Measurements from ENCODE around the gene KCTD3.

KCTD3 gene

DNA sequence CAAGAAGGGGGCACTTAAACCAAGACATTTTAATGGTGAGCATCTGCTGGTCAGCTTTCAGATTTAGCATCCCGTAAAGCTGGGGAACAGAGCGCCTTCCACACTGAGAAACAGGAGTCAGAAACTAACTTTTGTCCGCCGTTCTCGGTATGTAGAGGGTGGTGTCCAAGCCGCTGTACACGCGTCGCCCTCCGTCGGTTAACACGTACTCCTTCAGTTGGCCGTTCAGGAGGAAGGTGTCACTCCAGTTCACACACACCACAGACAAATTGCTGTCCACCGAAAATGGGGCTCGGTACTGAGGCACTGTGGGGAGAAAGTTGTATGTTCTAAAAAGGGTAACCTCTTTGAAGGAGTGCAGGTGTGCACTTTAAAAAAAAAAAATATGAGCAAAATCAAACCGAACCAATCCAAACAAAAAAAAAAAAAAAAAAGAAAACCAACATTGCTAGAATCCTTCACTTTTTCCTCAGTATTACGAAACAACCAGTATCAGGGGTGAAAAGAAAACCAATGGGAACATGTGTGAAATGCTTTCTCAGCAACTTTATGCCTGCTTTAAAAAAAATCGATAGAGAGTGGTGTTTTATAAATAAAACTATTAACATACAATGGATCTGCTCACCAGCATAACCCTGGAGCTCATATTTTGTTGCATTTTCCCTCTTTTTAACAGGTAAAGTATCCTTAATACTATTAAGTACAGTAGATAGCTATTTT lies 73.5 kb downstream of the KCTD3 start:
- CTCF ChIA-PET = interaction anchor here (0.6 kb wide), 1 partner anchor 387 kb away, joined by 3 read pairs; no protein-coding TSS in a partner anchor
- Histone ChIP-seq H3K4me3 (ENCODE audit: low read depth, low read length) (no peak overlapping the region), H3K27ac (ENCODE audit: extremely low read depth, low read depth, low read length) (no peak overlapping the region), H3K4me1 (ENCODE audit: control insufficient read depth, insufficient read depth, low read length) (no peaks in the 10 kb centered on the region), H3K36me3 (ENCODE audit: control insufficient read depth in 2 of 2, insufficient read depth in 1 of 2, low read length in 2 of 2) (no peaks in the 10 kb centered on the region), H3K9me3 (ENCODE audit: control insufficient read depth, insufficient read depth, low read depth, low read length) (no peaks in the 10 kb centered on the region)
- TF ChIP-seq, protein P1, sequence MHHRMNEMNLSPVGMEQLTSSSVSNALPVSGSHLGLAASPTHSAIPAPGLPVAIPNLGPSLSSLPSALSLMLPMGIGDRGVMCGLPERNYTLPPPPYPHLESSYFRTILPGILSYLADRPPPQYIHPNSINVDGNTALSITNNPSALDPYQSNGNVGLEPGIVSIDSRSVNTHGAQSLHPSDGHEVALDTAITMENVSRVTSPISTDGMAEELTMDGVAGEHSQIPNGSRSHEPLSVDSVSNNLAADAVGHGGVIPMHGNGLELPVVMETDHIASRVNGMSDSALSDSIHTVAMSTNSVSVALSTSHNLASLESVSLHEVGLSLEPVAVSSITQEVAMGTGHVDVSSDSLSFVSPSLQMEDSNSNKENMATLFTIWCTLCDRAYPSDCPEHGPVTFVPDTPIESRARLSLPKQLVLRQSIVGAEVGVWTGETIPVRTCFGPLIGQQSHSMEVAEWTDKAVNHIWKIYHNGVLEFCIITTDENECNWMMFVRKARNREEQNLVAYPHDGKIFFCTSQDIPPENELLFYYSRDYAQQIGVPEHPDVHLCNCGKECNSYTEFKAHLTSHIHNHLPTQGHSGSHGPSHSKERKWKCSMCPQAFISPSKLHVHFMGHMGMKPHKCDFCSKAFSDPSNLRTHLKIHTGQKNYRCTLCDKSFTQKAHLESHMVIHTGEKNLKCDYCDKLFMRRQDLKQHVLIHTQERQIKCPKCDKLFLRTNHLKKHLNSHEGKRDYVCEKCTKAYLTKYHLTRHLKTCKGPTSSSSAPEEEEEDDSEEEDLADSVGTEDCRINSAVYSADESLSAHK (tag by site-specific recombination; IDR thresholded peaks at IDR 0.05) = no peak
- TF ChIP-seq ZNF561 (tag by site-specific recombination; IDR thresholded peaks at IDR 0.05; ENCODE audit: borderline replicate concordance) (no peak), ZNF624 (tag by site-specific recombination; IDR thresholded peaks at IDR 0.05) (no peak), ZNF843 (tag by site-specific recombination; IDR thresholded peaks at IDR 0.05) (no peak), ZNF548 (tag by site-specific recombination; IDR thresholded peaks at IDR 0.05) (no peak), ZBTB1 (tag by site-specific recombination; IDR thresholded peaks at IDR 0.05) (no peak), ZNF366 (tag by site-specific recombination; conservative IDR thresholded peaks at IDR 0.05) (no peak)
- TF ChIP-seq, protein P2, sequence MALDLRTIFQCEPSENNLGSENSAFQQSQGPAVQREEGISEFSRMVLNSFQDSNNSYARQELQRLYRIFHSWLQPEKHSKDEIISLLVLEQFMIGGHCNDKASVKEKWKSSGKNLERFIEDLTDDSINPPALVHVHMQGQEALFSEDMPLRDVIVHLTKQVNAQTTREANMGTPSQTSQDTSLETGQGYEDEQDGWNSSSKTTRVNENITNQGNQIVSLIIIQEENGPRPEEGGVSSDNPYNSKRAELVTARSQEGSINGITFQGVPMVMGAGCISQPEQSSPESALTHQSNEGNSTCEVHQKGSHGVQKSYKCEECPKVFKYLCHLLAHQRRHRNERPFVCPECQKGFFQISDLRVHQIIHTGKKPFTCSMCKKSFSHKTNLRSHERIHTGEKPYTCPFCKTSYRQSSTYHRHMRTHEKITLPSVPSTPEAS (tag by site-specific recombination; IDR thresholded peaks at IDR 0.05) = no peak
- TF ChIP-seq, protein P3, sequence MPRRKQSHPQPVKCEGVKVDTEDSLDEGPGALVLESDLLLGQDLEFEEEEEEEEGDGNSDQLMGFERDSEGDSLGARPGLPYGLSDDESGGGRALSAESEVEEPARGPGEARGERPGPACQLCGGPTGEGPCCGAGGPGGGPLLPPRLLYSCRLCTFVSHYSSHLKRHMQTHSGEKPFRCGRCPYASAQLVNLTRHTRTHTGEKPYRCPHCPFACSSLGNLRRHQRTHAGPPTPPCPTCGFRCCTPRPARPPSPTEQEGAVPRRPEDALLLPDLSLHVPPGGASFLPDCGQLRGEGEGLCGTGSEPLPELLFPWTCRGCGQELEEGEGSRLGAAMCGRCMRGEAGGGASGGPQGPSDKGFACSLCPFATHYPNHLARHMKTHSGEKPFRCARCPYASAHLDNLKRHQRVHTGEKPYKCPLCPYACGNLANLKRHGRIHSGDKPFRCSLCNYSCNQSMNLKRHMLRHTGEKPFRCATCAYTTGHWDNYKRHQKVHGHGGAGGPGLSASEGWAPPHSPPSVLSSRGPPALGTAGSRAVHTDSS (tag by site-specific recombination; IDR thresholded peaks at IDR 0.05) = no peak
- POLR2A ChIA-PET = no interaction called here

DNA sequence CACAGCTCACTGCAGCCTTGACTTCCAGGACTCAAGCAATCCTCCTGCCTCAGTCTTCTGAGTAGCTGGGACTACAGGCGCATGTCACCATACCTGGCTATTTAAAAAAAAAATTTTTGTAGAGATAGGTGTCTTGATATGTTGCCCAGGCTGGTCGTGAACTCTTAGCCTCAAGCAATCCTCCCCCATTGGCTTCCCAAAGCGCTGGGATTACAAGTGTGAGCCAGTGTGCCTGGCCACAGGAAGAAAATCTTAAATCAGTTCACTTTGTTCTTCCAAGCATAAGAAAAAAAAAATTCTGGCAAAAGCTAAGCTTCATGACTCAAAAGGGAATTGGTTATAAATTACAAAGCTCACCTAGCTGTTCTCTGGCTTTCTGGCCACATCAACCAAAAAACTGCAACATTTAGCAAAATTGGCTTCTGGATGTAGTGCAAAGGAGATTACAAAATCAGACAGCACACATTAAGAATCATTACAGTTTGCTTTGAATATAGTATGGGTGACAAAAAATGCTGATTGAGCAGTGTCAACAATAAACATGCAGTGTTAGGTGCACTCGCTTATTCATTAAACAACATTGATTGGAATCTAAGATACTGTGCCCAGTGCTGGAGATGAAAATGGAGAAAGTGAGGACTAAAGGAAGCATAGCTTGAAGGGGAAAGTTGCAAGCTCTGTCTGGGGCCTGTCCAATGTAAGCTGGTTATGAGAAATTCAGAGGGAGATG lies 76.7 kb downstream of the KCTD3 start:
- no peak overlapping the region for H3K4me3 ChIP-seq (ENCODE audit: low read depth, low read length)
- no peaks in the 10 kb centered on the region for H3K9me3 ChIP-seq (ENCODE audit: control insufficient read depth, insufficient read depth, low read depth, low read length)
- no peaks in the 10 kb centered on the region for H3K36me3 ChIP-seq (ENCODE audit: control insufficient read depth in 2 of 2, insufficient read depth in 1 of 2, low read length in 2 of 2)
- H3K27ac ChIP-seq (ENCODE audit: extremely low read depth, low read depth, low read length) = no peak overlapping the region
- TF ChIP-seq KLF1 (tag by site-specific recombination; IDR thresholded peaks at IDR 0.05) (no peak), ZNF776 (tag by site-specific recombination; IDR thresholded peaks at IDR 0.05; ENCODE audit: borderline replicate concordance) (no peak), ZNF510 (tag by site-specific recombination; IDR thresholded peaks at IDR 0.05; ENCODE audit: insufficient replicate concordance) (no peak), ZNF777 (tag by site-specific recombination; IDR thresholded peaks at IDR 0.05; ENCODE audit: borderline replicate concordance) (no peak), ZNF768 (tag by site-specific recombination; IDR thresholded peaks at IDR 0.05) (no peak), ZNF169 (tag by site-specific recombination; IDR thresholded peaks at IDR 0.05) (no peak), ZNF140 (tag by site-specific recombination; IDR thresholded peaks at IDR 0.05) (no peak), ZNF366 (tag by site-specific recombination; conservative IDR thresholded peaks at IDR 0.05) (no peak)
- TF ChIP-seq, protein P4, sequence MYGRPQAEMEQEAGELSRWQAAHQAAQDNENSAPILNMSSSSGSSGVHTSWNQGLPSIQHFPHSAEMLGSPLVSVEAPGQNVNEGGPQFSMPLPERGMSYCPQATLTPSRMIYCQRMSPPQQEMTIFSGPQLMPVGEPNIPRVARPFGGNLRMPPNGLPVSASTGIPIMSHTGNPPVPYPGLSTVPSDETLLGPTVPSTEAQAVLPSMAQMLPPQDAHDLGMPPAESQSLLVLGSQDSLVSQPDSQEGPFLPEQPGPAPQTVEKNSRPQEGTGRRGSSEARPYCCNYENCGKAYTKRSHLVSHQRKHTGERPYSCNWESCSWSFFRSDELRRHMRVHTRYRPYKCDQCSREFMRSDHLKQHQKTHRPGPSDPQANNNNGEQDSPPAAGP (tag by site-specific recombination; IDR thresholded peaks at IDR 0.05) = no peak
- TF ChIP-seq, protein P3 (tag by site-specific recombination; IDR thresholded peaks at IDR 0.05) = no peak
- ChIA-PET CTCF (interaction anchor here (0.7 kb wide), 2 partner anchors 38 to 1007 kb away, joined by 3 read pairs; no protein-coding TSS in a partner anchor), POLR2A (no interaction called here)
- no peaks in the 10 kb centered on the region for H3K4me1 ChIP-seq (ENCODE audit: control insufficient read depth, insufficient read depth, low read length)
